ENCODE data around the gene HDAC4. TPM values are rescaled to one million over a fixed set of nuclear protein-coding genes. Genes with fewer than 3 reads are reported as not detected.

HDAC4 gene
- total RNA-seq, 1 experiment from 2014 or later = 47.6 TPM

DNA sequence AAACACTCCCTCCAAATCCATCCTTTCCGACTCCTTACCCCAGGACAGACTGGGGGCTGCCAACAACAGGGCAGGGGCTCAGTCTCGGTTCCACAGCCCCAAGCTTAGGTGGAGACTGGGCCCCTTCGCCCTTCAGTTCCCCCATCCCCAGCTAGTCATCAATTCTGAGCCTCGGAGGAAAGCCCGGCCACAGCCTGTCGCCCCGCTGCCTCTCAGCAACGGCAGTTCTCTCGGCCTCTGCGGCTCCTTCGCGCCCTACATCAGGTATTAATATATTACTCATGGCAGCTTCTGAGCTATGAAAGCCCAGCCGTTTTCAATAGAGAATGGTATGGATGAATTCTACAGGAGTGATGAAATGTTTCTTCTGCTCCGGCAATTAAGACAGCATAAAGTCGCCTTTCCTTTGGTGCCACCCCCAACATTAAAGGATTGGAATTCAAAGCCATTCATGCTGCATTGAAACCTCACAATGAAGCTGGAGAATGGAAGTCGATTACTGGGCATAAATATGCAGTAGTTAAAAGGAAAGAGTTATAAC, 2.8 kb downstream of the HDAC4 start:
- POLR2A ChIA-PET = no interaction called here

More for the DNA sequence above, 2.8 kb downstream of the HDAC4 start:
- ATAC-seq = no peak
- no TSS peak for BruUV-seq (replicated peaks)
- H3K4me3 ChIP-seq (replicated peaks in 1 of 2; ENCODE audit: low read depth in 1 of 2, low read length in 2 of 2) = no peak overlapping the region
- H4K20me1 ChIP-seq (ENCODE audit: insufficient read depth) = no peaks in the 10 kb centered on the region
- no peak overlapping the region for H3K27ac ChIP-seq (ENCODE audit: low read depth, low read length)
- no peak overlapping the region for H3K9ac ChIP-seq (ENCODE audit: low read length)
- no peaks in the 10 kb centered on the region for H3K9me3 ChIP-seq (ENCODE audit: control insufficient read depth in 1 of 2, insufficient read depth in 1 of 2, low read depth in 1 of 2, low read length in 2 of 2)
- peaks cover 69% of the 10 kb centered on the region for H3K79me2 ChIP-seq (ENCODE audit: insufficient read depth, low read length)
- CTCF ChIA-PET = no interaction called here
- H3K36me3 ChIP-seq (ENCODE audit: control insufficient read depth in 1 of 2, insufficient read depth in 2 of 2, low read length in 2 of 2) = no peaks in the 10 kb centered on the region; a peak in 1 of 4 replicates
- intact Hi-C loops (cut with micrococcal nuclease) = loop anchor here (5.0 to 10.0 kb wide), 3 partner anchors 131 to 597 kb away; no protein-coding TSS in a partner anchor
- no peaks in the 10 kb centered on the region for H3K9me2 ChIP-seq (ENCODE audit: insufficient read depth)
- no peak for DNase-seq (ENCODE audit: low read depth, low spot score)
- H3K4me1 ChIP-seq (ENCODE audit: control insufficient read depth in 1 of 2, insufficient read depth in 2 of 2, low read length in 2 of 2) = peaks cover 16 to 34% of the 10 kb centered on the region in 2 experiments
- TF ChIP-seq ZBTB33 (IDR thresholded peaks at IDR 0.05; ENCODE audit: extremely low read depth, insufficient replicate concordance, low read length) (no peak), POLR2A (IDR thresholded peaks at IDR 0.05; ENCODE audit: borderline replicate concordance, extremely low read depth, insufficient read depth, insufficient read length) (no peak), ELF1 (IDR thresholded peaks at IDR 0.05; ENCODE audit: borderline replicate concordance, low read depth) (no peak), YY1 (IDR thresholded peaks at IDR 0.05; ENCODE audit: extremely low read depth, insufficient replicate concordance, low read depth, low read length) (no peak), FOSL1 (IDR thresholded peaks at IDR 0.05; ENCODE audit: low read depth) (no peak), REST (IDR thresholded peaks at IDR 0.05; ENCODE audit: low read depth) (no peak), SP1 (IDR thresholded peaks at IDR 0.05; ENCODE audit: low read depth) (no peak), ZNF274 (IDR thresholded peaks at IDR 0.05; ENCODE audit: low read depth, low read length) (no peak), CEBPB (IDR thresholded peaks at IDR 0.05; ENCODE audit: low read depth) (no peak), ZFX (IDR thresholded peaks at IDR 0.05) (no peak), JUND (IDR thresholded peaks at IDR 0.05) (no peak), POLR2AphosphoS5 (IDR thresholded peaks at IDR 0.05; ENCODE audit: low read depth, low read length) (no peak), ATF3 (IDR thresholded peaks at IDR 0.05) (no peak), RAD21 (IDR thresholded peaks at IDR 0.05; ENCODE audit: low read depth) (no peak), SRF (IDR thresholded peaks at IDR 0.05; ENCODE audit: low read depth) (no peak), TCF7L2 (IDR thresholded peaks at IDR 0.05; ENCODE audit: borderline replicate concordance, extremely low read depth, insufficient read depth, insufficient read length) (no peak), SIN3A (IDR thresholded peaks at IDR 0.05; ENCODE audit: low read depth) (no peak), EGR1 (IDR thresholded peaks at IDR 0.05; ENCODE audit: low read depth) (no peak)
- RAD21 ChIA-PET (ENCODE audit: low non-redundant PET in 1 of 2, low total read pairs in 2 of 2, uncharacterized antibody in 2 of 2, unreplicated experiment in 2 of 2) = no interaction called here
- H3K4me2 ChIP-seq (ENCODE audit: low read length) = no peak overlapping the region
- no peaks in the 10 kb centered on the region for H3K27me3 ChIP-seq (ENCODE audit: insufficient read depth, low read length)
- H2AFZ ChIP-seq (ENCODE audit: low read depth, low read length, poor library complexity, severe bottlenecking) = no peak overlapping the region
